Posterior cingulate gyrus (tissue), 11 donors: Measurements from ENCODE around the gene FRMD5.

ENCODE experiments used
- DNase-seq, 10 donors: peaks; one replicate each; pipeline versions ENCODE4 v3.0.0 to v3.0.0-alpha.2; 2020 to 2021; ENCODE audit warnings: mixed read lengths in 3 of 10
- intact Hi-C: fragments of 100-400 bp; cut with DNase I; formaldehyde crosslinking; loops from one replicate; pipeline ENCODE4 v1.15.1; 2023

The FRMD5 gene

DNA sequence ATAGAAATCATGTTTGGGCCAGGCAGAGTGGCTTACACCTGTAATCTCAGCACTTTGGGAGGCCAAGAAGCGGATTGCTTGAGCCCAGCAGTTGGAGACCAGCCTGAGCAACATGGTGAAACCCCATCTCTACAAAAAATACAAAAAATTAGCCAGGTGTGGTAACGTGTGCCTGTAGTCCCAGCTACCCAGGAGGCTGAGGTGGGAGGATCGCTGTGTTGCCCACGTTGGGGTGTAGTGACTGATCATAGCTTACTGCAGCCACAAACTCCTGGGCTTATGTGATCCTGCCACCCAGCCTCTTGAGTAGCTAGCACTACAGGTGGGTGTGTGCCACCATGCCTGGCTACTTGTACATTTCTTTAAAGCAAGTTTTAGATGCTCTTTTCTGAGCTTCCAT lies 254.0 kb downstream of the FRMD5 start:
- intact Hi-C loops: no loop called here
- DNase-seq: no peak

GRCh38 chr15:43939070-43939469 lies 256.0 kb downstream of the FRMD5 start:
- DNase-seq: no peak
- intact Hi-C loops: no loop called here

DNA sequence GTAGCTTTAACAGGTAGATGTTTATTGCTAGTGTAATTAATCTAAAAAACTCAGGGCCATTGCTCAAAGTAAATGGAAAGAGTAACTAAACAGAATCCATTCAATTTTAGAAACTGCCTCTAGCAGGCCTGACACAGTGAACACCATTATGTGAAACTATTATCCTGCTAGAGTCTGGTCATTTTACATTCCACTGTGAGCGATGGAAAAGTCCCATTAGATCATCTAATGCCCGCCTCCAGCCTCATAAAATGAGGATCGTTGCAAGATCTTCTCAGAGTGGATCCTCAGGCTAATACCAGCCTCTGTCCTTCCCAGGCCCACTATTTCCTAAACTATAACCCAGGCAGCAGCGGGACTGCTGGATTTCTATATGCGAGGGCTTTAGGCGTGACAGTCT lies 260.6 kb downstream of the FRMD5 start:
- no peak for DNase-seq
- intact Hi-C loops: no loop called here

DNA sequence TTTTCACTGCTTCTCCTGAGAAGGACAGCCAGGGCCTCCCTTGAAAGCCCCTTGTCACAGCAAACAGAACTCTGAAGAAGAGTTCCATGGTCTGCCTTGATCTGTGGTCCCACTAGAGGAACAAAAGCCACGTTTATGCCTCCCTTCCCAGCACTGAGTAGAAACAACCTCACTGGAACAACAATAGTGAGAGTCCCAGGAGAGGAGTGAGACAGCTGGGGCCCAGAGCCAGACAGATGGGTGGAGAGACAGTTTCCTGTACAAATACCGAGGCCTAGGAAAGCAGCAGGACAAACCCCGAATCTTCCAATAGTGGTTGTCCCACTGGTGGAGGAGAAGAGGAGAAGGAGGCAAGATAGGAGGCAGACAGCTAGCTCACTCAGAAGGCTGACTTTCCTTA lies 262.2 kb downstream of the FRMD5 start:
- intact Hi-C loops: no loop called here
- DNase-seq: no peak

DNA sequence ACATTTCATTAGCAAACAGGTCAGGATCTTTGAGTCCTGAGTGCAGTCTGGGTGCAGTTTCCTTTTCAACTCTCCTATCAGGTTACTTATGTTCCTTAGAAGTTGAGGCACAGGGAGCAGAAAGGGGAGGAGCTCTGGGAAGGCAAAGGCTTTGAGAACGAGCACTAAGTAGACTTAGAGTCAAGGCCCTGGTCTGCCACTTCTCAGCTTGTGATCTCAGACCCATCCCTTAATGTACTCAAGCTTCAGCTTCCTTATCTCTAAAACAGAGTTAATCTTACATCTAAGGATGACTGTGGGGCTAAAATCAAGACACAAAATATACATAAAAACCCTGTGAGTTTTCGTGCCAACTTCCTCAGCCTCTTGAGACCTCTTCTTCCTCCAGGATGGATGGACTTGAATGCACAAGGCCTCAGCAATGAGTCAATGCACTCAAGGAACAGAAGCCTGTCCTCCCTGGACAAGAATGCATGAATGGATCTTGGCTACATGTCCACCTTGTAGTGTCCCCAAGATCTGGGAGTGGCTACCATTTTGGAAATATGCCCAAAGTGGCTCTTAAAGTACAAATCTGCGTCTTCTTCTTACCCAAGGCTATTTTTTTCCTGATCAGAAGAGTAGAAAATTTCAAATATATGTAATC lies 263.2 kb downstream of the FRMD5 start:
- no peak for DNase-seq
- intact Hi-C loops: no loop called here

DNA sequence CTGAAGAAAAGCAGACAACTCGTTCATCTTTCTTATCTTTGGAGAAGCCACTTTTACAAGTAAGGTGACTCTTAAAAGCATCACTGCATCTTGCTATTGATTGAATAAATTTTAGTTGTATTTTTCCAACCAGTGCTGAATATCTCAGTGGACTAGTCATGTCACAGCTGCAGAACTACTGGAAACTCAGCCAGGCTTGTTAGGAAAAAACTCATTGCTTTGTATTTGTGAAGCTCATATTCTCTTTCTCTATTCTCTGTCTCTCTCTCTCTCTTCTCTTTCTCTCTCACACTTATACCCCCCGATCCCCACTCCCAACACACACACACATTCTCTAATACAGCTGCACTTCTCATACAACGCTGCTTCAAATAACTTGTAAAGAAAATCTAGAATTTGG lies 264.0 kb downstream of the FRMD5 start:
- intact Hi-C loops: no loop called here
- DNase-seq: no peak

- intact Hi-C loops: no loop called here
- no peak for DNase-seq
Observed at GRCh38 chr15:43930556-43930955, 264.5 kb downstream of the FRMD5 start.

DNA sequence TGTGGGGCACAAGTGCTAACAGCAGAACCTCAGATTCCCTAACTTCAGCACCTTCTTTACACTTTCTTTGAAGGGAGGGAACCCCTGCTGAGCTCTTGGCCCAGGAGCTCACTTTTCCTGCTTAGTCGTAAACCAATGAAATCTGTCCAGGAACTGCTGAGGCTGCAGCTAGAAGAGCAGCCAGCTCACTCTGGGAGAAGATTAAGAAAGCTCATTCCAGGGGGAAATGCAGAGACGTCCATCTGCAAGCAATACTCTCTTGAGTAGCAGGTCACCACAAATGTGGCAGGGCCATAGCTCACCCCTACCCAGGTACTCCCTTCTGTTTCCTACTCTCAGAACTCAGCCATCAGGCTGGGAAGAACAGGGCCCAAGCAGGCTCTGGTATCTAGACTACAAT lies 265.0 kb downstream of the FRMD5 start:
- DNase-seq: no peak
- intact Hi-C loops: no loop called here

DNA sequence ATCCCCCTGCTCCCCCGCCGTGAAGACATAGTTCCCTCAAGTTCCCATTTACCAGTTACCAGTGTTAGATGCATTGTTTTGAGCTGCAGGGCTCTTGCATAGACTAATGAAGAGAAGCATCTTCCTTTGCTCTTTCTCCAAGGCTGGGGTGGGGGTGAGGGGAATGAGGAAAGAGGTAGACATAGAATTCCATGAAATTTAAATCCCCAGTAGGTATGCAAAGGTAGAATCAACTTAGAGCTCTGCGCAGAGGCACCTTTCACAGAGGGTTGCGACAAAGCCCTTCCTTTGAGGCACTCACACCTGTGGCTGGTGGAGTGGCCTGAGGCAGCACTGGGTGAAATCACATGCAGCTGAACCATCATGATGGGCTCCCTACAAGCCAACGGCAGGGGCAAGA lies 266.9 kb downstream of the FRMD5 start:
- no peak for DNase-seq
- intact Hi-C loops: loop anchor here (10.0 kb wide), 1 partner anchor 97 kb away; no protein-coding TSS in a partner anchor

- no peak for DNase-seq
- intact Hi-C loops: loop anchor here (10.0 kb wide), 1 partner anchor 98 kb away; no protein-coding TSS in a partner anchor
Observed at GRCh38 chr15:43927203-43927602, 267.9 kb downstream of the FRMD5 start.

DNA sequence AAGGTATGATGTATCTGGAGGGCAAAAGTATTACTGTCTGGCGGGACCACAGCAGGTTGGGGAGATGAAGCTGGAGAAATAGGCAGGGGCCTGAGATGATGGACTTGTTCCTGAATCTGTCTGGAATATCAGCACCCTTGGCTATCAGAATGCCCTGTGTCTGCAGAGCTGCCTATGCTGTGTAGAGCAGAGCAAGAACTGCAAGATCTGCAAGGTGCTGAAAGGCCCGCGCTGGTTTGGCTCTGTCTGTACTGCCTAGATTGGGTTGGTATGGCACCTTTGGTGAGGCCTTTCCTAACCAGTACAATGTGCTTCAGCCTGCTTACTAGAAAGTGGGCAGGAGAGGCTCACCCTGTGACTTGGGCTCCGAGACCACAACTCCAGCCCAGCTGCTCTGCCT lies 271.5 kb downstream of the FRMD5 start:
- intact Hi-C loops: loop anchor here (10.0 kb wide), 1 partner anchor 101 kb away; no protein-coding TSS in a partner anchor
- no peak for DNase-seq

- DNase-seq: no peak
- intact Hi-C loops: loop anchor here (10.0 kb wide), 1 partner anchor 103 kb away; no protein-coding TSS in a partner anchor
Observed at GRCh38 chr15:43922021-43922420, 273.1 kb downstream of the FRMD5 start.

DNA sequence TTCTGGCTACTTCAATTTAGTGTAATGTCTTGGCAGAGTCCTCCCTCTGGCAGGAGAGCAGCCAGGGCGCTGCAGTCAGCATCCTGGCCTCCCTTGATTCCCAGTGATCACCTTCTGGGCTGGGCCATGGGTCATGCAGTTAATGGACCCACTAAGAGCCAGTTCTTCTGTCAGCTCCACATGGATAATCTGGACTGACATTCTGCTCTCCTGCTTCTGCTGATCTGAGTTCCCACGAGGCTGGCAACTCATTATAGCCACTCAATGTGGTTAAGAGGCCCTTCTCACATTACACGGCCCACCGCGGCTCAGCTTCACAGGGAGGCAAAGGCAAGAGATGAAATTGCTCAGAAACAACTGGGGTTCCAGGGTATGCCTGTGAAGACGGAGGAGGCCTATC lies 274.3 kb downstream of the FRMD5 start:
- intact Hi-C loops: loop anchor here (10.0 kb wide), 1 partner anchor 104 kb away; no protein-coding TSS in a partner anchor

DNA sequence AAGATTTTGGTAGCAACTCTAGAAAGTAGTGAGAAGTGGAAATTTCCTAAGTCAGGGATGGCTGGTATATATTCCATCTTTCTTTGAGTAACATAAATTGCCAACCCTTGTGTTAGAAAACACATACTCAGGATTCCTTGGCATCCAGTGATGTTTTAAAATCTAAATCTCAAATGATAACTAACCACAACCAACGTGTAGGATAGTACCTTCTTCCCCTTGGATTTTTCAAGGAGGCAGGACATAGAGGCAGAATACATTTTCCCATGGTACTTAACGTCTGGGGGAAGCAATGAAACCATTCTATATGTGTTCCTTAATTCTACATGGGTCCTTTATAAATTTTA lies 274.8 kb downstream of the FRMD5 start:
- intact Hi-C loops: loop anchor here (10.0 kb wide), 1 partner anchor 105 kb away; no protein-coding TSS in a partner anchor
- DNase-seq: no peak

More for the DNA sequence above, 274.3 kb downstream of the FRMD5 start:
- no peak for DNase-seq

- intact Hi-C loops: loop anchor here (10.0 kb wide), 1 partner anchor 105 kb away; no protein-coding TSS in a partner anchor
- DNase-seq: no peak
Observed at GRCh38 chr15:43919540-43920253, 275.4 kb downstream of the FRMD5 start.

DNA sequence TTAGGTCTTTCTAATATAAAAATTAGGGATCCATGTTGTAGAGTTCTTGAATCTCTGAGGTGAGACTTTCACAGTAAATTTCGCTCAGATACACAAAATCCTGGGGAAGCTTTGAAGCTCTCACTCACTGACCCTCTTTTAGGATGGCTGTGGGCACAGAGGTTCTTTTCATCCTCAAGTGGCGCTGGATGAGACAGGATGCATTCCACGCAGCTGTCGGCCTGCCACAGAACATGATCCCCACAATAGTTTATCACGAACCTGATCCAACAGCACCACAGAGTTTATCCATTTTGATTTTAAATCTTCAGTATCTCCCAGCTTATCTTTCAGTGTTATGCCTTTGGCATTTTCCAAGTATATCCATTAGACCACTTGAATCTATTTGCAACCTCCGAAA lies 276.4 kb downstream of the FRMD5 start:
- intact Hi-C loops: no loop called here
- no peak for DNase-seq

- intact Hi-C loops: no loop called here
- no peak for DNase-seq
Observed at GRCh38 chr15:43916326-43916660, 278.8 kb downstream of the FRMD5 start.

DNA sequence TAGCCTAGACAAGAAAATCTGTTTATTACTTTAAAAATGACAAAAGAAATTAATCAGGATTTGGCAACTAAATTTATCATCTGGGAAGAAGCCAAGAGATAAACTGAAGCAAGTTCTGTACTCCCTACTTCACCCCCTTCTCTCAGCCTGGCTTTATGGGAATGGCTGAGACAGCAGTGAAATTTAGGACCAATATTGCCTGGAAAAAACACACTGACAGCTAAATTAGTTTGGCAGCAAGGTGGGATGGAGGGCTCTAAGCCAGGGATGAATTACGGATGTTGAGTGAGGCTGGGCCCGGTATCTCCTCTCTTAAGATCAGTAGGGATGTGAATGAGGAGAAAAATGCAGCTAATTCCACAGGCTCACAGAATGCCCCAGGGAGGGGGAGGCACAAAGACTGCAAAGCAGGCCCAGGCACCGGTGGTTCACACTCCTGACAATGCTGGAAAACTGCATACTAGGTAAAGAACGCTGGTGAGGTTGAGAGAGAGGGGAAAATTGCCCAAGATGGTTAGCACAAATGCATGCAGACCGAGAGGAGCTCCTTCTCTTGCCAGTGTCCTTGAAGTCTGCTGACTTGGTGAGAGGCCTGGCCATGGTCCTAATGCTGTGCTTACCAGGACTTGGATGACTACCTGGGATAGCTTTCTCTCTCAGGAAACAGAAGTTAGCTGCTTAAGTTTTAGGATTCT lies 279.3 kb downstream of the FRMD5 start:
- no peak for DNase-seq

DNA sequence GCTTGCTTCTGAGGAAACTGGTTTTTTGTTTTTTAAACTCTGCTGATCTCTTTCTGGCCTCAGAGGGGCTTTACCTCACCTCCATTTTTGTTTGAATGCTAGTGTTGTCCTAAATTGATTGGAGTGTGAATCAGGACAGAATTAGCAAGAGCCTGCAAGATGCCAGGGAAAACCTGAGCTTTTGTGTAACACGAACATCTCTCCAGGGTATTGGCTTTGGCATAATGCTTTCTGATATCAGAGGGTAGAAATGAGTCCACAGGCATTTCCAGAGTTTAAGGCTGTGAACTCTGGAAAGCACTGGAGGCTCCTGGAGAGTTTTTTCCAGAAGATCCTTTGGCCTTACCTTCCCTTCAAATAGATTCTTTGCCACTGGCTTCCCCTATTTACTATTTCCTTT lies 281.1 kb downstream of the FRMD5 start:
- intact Hi-C loops: no loop called here
- no peak for DNase-seq

More for the DNA sequence above, 279.3 kb downstream of the FRMD5 start:
- intact Hi-C loops: no loop called here

- DNase-seq: peak in 3 of 10 donors; percentile 35 to 90 (median 35)
- intact Hi-C loops: no loop called here
Observed at GRCh38 chr15:43913026-43913780, 281.9 kb downstream of the FRMD5 start.

DNA sequence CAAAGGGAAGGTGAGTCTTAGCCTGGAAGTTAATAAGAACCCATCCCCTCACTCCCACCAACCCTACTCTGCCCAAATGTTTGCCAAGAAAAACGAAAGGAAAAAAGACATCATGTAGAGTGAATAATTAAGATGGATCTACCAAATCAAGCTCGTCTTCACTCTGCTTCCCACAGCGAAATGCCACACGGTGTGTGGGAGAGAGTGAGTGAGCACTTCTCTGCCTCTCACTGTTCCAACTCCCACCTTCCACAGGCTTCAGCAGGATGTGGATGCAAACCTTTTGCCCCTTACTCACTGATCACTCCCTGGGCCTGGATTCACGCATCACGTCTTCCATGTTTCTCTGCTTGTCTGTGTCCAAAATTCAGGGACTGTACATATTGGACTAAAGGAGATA lies 282.9 kb downstream of the FRMD5 start:
- peak in 1 of 10 donors; percentile 40 for DNase-seq
- intact Hi-C loops: no loop called here
